ENCODE measurements around the gene SPTLC3.

GRCh38 chr20:13068336-13068735, 59.6 kb downstream of the SPTLC3 start:
- TF ChIP-seq, protein P1, sequence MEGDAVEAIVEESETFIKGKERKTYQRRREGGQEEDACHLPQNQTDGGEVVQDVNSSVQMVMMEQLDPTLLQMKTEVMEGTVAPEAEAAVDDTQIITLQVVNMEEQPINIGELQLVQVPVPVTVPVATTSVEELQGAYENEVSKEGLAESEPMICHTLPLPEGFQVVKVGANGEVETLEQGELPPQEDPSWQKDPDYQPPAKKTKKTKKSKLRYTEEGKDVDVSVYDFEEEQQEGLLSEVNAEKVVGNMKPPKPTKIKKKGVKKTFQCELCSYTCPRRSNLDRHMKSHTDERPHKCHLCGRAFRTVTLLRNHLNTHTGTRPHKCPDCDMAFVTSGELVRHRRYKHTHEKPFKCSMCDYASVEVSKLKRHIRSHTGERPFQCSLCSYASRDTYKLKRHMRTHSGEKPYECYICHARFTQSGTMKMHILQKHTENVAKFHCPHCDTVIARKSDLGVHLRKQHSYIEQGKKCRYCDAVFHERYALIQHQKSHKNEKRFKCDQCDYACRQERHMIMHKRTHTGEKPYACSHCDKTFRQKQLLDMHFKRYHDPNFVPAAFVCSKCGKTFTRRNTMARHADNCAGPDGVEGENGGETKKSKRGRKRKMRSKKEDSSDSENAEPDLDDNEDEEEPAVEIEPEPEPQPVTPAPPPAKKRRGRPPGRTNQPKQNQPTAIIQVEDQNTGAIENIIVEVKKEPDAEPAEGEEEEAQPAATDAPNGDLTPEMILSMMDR (IDR thresholded peaks at IDR 0.05; ENCODE audit: poor library complexity) = no peak
- TF ChIP-seq EZH2 (IDR thresholded peaks at IDR 0.05; ENCODE audit: borderline replicate concordance) (no peak), EZH2phosphoT487 (IDR thresholded peaks at IDR 0.05; ENCODE audit: low read depth, severe bottlenecking, unreplicated experiment) (no peak)
